ENCODE data around the gene STK32B. TPM values are rescaled to one million over a fixed set of nuclear protein-coding genes. Genes with fewer than 3 reads are reported as not detected.

Gene STK32B
- total and polyA plus RNA-seq, 2 of the 8 experiments (the other 6 are each of a cell fraction or from before 2014, with no cell fraction given), result 2.3 to 2.5 TPM

- WGBS, 2 experiments (ENCODE audit: extremely low coverage in 1 of 2, insufficient coverage in 1 of 2, insufficient read length in 1 of 2, insufficient replicate concordance in 2 of 2, low coverage in 1 of 2, low lambda C conversion rate in 2 of 2, missing lambda C conversion rate in 1 of 2), result 84% methylated on average over 5 of the region's 5 CpGs; no CpG with 5 or more reads in 1 of the 2 experiments
- H3K56ac ChIP-seq (replicated peaks; ENCODE audit: insufficient read length, low read depth, low read length), result no peak overlapping the region
Observed at GRCh38 chr4:5524446-5525299, 473.4 kb downstream of the STK32B start.

More at GRCh38 chr4:5524446-5525299, 473.4 kb downstream of the STK32B start:
- Histone ChIP-seq H3K23me2 (ENCODE audit: low read depth, low read length) (peaks cover 4% of the 10 kb centered on the region), H2BK20ac (ENCODE audit: low read length) (no peak overlapping the region), H2BK120ac (replicated peaks; ENCODE audit: low read depth, low read length) (no peak overlapping the region), H2BK15ac (ENCODE audit: low read length) (no peak overlapping the region), H3K9me3 (ENCODE audit: insufficient read depth in 2 of 2, low read depth in 1 of 2, low read length in 1 of 2) (no peaks in the 10 kb centered on the region), H3K9ac (replicated peaks in 1 of 4; ENCODE audit: extremely low read depth in 1 of 4, low read depth in 3 of 4, low read length in 3 of 4) (no peak overlapping the region), H3K4me1 (replicated peaks in 1 of 4; ENCODE audit: control insufficient read depth in 3 of 4, insufficient read depth in 4 of 4, low read length in 3 of 4) (peaks cover 0 to 3% (median 0%) of the 10 kb centered on the region in 4 experiments; a peak in 1 of 7 replicates), H2AFZ (ENCODE audit: low read length) (no peak overlapping the region), H3K4ac (replicated peaks; ENCODE audit: insufficient read length, low read depth, low read length) (no peak overlapping the region), H3K36me3 (ENCODE audit: control insufficient read depth in 2 of 4, insufficient read depth in 4 of 4, low read length in 3 of 4) (peaks cover 0 to 3% (median 0%) of the 10 kb centered on the region in 4 experiments; a peak in 1 of 8 replicates), H3K27me3 (replicated peaks in 1 of 4; ENCODE audit: control insufficient read depth in 3 of 4, extremely low read depth in 1 of 4, insufficient read depth in 3 of 4, low read length in 3 of 4) (no peaks in the 10 kb centered on the region), H3K4me2 (ENCODE audit: insufficient read depth in 1 of 2, low read depth in 2 of 2, low read length in 2 of 2) (no peak overlapping the region), H3K79me1 (ENCODE audit: low read depth, low read length) (no peaks in the 10 kb centered on the region), H3K23ac (ENCODE audit: insufficient read length) (no peak overlapping the region), H4K8ac (ENCODE audit: extremely low read depth, insufficient read depth, low read length) (no peak overlapping the region), H2AK5ac (ENCODE audit: low read depth, low read length) (no peak overlapping the region), H3K79me2 (ENCODE audit: control insufficient read depth in 1 of 2, insufficient read depth in 2 of 2, low read length in 2 of 2) (no peaks in the 10 kb centered on the region), H3K14ac (ENCODE audit: insufficient read length) (no peak overlapping the region), H3K27ac (ENCODE audit: low read depth, low read length) (no peak overlapping the region), H4K91ac (replicated peaks; ENCODE audit: insufficient read length, low read length) (no peak overlapping the region), H2BK12ac (ENCODE audit: low read depth, low read length) (no peak overlapping the region), H4K20me1 (replicated peaks in 1 of 2; ENCODE audit: control insufficient read depth in 1 of 2, insufficient read depth in 2 of 2, low read length in 2 of 2) (peaks cover 0 to 3% of the 10 kb centered on the region in 2 experiments), H3K18ac (ENCODE audit: extremely low read depth, low read length) (no peak overlapping the region), H3K4me3 (ENCODE audit: extremely low read depth in 1 of 4, insufficient read depth in 2 of 4, low read depth in 3 of 4, low read length in 4 of 4) (no peak overlapping the region), H2BK5ac (ENCODE audit: low read depth, low read length) (no peak overlapping the region), H4K5ac (ENCODE audit: insufficient read length, low read depth, low read length) (no peak overlapping the region)
- ChIA-PET POLR2A (ENCODE audit: partially characterized antibody) (interaction anchor here (0.8 kb wide), 1 partner anchor 20 kb away, joined by 4 read pairs; no protein-coding TSS in a partner anchor), CTCF (ENCODE audit: partially characterized antibody) (no interaction called here)
- 0 out of 2 replicates have a peak, but pooled peaks have one; percentile 4 for TF ChIP-seq SRF (IDR thresholded peaks at IDR 0.05; ENCODE audit: low read depth, low read length)
- TF ChIP-seq, protein P1, sequence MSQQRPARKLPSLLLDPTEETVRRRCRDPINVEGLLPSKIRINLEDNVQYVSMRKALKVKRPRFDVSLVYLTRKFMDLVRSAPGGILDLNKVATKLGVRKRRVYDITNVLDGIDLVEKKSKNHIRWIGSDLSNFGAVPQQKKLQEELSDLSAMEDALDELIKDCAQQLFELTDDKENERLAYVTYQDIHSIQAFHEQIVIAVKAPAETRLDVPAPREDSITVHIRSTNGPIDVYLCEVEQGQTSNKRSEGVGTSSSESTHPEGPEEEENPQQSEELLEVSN (IDR thresholded peaks at IDR 0.05), result no peak
- FAIRE-seq (no peak), DNase-seq (ENCODE audit: low read depth in 1 of 2, low spot score in 2 of 2) (no peak)

Data from H1 (cell line).